ENCODE results near the gene ZNF837. TPM values are rescaled to one million over a fixed set of nuclear protein-coding genes. Genes with fewer than 3 reads are reported as not detected.
"Not testable (repeated sequence)": the region's sequence is repeated elsewhere in the genome, so short reads cannot be mapped to it uniquely, and the experiment has no call there.

Gene ZNF837
- total RNA-seq, 1 experiment from 2014 or later = 0.47 TPM

DNA sequence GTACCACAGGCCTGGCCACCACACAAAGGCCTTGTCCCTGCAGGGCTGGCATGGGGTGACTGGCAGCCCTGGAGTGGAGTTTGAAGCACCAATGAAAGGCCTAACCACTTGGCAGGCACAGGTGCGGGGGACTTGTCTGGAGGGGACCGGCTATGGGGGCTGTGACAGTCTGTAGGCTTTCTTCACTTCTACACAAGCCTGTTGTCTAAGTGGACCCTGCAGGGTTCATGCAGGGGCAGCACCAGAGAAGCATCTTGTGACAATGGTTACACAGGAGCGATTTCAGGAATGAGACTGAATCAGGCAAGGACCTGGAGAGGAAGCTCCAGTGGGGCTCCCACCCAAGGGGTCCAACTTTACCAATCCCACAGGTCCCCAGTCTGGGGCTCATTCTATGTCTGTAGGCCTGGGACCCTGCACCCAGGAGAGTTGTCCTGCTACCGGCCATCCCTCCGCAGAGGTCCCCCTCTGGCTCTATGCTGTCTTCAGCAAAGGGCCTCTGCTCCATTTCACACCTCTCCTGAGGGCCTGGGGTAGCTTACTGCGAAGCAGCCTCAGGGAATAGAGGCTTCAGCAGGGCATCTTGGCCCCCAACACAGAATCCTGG lies 2.3 kb upstream of the ZNF837 start:
- Mint-ChIP-seq H3K9me3 (ENCODE audit: low read depth, unreplicated experiment) (no peaks in the 10 kb centered on the region), H3K4me3 (ENCODE audit: low read depth, unreplicated experiment) (no peak overlapping the region), H3K27ac (ENCODE audit: unreplicated experiment) (no peak overlapping the region), H3K36me3 (ENCODE audit: insufficient read depth, unreplicated experiment) (peaks cover 76% of the 10 kb centered on the region), H3K27me3 (ENCODE audit: unreplicated experiment) (no peaks in the 10 kb centered on the region), H3K4me1 (ENCODE audit: low read depth, unreplicated experiment) (peaks cover 39% of the 10 kb centered on the region)
- TF ChIP-seq, protein P1, sequence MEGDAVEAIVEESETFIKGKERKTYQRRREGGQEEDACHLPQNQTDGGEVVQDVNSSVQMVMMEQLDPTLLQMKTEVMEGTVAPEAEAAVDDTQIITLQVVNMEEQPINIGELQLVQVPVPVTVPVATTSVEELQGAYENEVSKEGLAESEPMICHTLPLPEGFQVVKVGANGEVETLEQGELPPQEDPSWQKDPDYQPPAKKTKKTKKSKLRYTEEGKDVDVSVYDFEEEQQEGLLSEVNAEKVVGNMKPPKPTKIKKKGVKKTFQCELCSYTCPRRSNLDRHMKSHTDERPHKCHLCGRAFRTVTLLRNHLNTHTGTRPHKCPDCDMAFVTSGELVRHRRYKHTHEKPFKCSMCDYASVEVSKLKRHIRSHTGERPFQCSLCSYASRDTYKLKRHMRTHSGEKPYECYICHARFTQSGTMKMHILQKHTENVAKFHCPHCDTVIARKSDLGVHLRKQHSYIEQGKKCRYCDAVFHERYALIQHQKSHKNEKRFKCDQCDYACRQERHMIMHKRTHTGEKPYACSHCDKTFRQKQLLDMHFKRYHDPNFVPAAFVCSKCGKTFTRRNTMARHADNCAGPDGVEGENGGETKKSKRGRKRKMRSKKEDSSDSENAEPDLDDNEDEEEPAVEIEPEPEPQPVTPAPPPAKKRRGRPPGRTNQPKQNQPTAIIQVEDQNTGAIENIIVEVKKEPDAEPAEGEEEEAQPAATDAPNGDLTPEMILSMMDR (IDR thresholded peaks at IDR 0.05; ENCODE audit: unreplicated experiment) = no peak
- no TSS peak for BruUV-seq (replicated peaks)
- intact Hi-C loops (cut with micrococcal nuclease; ENCODE audit: unreplicated experiment) = no loop called here
- CTCF ChIA-PET = no interaction called here
- DNase-seq = no peak

- H3K4me1 Mint-ChIP-seq (ENCODE audit: low read depth, unreplicated experiment) = peaks cover 34% of the 10 kb centered on the region
- BruUV-seq (replicated peaks) = TSS peak; percentile 74
- peak overlapping the region; percentile 76 for H3K4me3 Mint-ChIP-seq (ENCODE audit: low read depth, unreplicated experiment)
- DNase-seq = no peak
- no peaks in the 10 kb centered on the region for H3K27me3 Mint-ChIP-seq (ENCODE audit: unreplicated experiment)
- no peaks in the 10 kb centered on the region for H3K9me3 Mint-ChIP-seq (ENCODE audit: low read depth, unreplicated experiment)
- peak overlapping the region; percentile 81 for H3K27ac Mint-ChIP-seq (ENCODE audit: unreplicated experiment)
- intact Hi-C loops (cut with micrococcal nuclease; ENCODE audit: unreplicated experiment) = no loop called here
- TF ChIP-seq, protein P1 (IDR thresholded peaks at IDR 0.05; ENCODE audit: unreplicated experiment) = no peak
- CTCF ChIA-PET = interaction anchor here (1.2 kb wide), 1 partner anchor 137 kb away, joined by 4 read pairs; no protein-coding TSS in a partner anchor
- peaks cover 61% of the 10 kb centered on the region for H3K36me3 Mint-ChIP-seq (ENCODE audit: insufficient read depth, unreplicated experiment)
Observed at GRCh38 chr19:58381460-58382212, 806 bp upstream of the ZNF837 start.

DNA sequence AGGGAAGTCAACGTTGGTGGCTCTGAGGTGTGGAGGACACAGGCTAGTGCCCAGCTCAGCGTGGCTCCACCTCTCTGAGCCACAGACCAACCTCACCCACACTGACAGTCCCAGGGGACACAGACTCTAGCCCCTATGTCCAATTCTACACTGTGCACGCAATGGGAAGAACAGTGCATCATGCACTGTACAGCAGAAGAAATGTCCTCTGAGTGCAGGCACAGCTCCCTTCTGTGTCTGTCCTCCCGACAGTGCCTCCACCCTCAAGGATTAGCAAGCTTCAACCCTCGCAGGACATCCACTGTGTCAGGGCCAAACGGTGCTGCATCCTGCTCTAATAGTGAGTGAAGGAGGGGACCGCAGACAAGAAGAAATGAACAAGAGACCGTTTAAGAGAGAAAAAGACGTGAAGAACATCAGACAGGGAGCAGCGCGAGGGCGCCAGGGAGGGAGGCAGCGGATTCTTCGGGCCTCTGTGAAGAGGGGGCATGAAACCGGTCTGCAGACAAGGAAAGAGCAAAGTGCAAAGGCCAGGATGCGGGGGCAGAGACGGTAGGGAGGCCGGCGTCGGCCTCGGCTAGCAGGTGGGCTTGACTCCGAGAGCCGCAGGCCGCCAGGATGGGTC lies 681 bp downstream of the ZNF837 start:
- DNase-seq = no peak
- Mint-ChIP-seq H3K36me3 (ENCODE audit: insufficient read depth, unreplicated experiment) (peaks cover 46% of the 10 kb centered on the region), H3K9me3 (ENCODE audit: low read depth, unreplicated experiment) (no peaks in the 10 kb centered on the region), H3K27ac (ENCODE audit: unreplicated experiment) (peak overlapping the region; percentile 81), H3K4me3 (ENCODE audit: low read depth, unreplicated experiment) (peak overlapping the region; percentile 76), H3K27me3 (ENCODE audit: unreplicated experiment) (no peaks in the 10 kb centered on the region), H3K4me1 (ENCODE audit: low read depth, unreplicated experiment) (peaks cover 23% of the 10 kb centered on the region)
- intact Hi-C loops (cut with micrococcal nuclease; ENCODE audit: unreplicated experiment) = no loop called here
- CTCF ChIA-PET = interaction anchor here (0.6 to 1.0 kb wide), 3 partner anchors 16 to 1782 kb away, joined by 3 read pairs; partner anchors contain the start of gene ZNF497
- BruUV-seq (replicated peaks) = TSS peak; percentile 41
- TF ChIP-seq, protein P1 (IDR thresholded peaks at IDR 0.05; ENCODE audit: unreplicated experiment) = no peak

- intact Hi-C loops (cut with micrococcal nuclease; ENCODE audit: unreplicated experiment) = no loop called here
- Mint-ChIP-seq H3K36me3 (ENCODE audit: insufficient read depth, unreplicated experiment) (peaks cover 40% of the 10 kb centered on the region), H3K27ac (ENCODE audit: unreplicated experiment) (peak overlapping the region; percentile 81), H3K4me3 (ENCODE audit: low read depth, unreplicated experiment) (peak overlapping the region; percentile 76), H3K9me3 (ENCODE audit: low read depth, unreplicated experiment) (peaks cover 1% of the 10 kb centered on the region), H3K4me1 (ENCODE audit: low read depth, unreplicated experiment) (peaks cover 17% of the 10 kb centered on the region), H3K27me3 (ENCODE audit: unreplicated experiment) (no peaks in the 10 kb centered on the region)
- CTCF ChIA-PET = interaction anchor here (0.6 to 1.0 kb wide), 2 partner anchors 17 to 1782 kb away, joined by 3 read pairs; partner anchors contain the start of gene ZNF497
- TF ChIP-seq, protein P1 (IDR thresholded peaks at IDR 0.05; ENCODE audit: unreplicated experiment) = no peak
- no peak for DNase-seq
- no TSS peak for BruUV-seq (replicated peaks)
Observed at GRCh38 chr19:58379246-58379645, 1.6 kb downstream of the ZNF837 start.

DNA sequence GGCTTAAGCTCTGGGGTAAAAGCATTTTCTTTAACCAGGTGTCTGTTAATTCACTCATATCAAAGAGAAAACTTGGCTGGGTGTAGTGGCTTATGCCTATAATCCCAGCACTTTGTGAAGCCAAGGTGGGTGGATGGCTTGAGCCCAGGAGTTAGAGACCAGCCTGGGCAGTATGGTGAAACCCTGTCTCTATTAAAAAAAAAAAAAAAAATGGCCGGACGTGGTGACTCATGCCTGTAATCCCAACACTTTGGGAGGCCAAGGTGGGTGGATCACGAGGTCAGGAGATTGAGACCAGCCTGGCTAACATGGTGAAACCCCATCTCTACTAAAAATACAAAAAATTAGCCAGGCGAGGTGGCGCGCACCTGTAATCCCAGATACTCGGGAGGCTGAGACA lies 4.1 kb downstream of the ZNF837 start:
- CTCF ChIA-PET = interaction anchor here (0.7 kb wide), 1 partner anchor 36 kb away, joined by 6 read pairs; no protein-coding TSS in a partner anchor
- H3K9me3 Mint-ChIP-seq (ENCODE audit: low read depth, unreplicated experiment); H3K4me3 Mint-ChIP-seq (ENCODE audit: low read depth, unreplicated experiment); intact Hi-C loops (cut with micrococcal nuclease; ENCODE audit: unreplicated experiment); H3K27me3 Mint-ChIP-seq (ENCODE audit: unreplicated experiment); H3K4me1 Mint-ChIP-seq (ENCODE audit: low read depth, unreplicated experiment); BruUV-seq (replicated peaks); DNase-seq; H3K27ac Mint-ChIP-seq (ENCODE audit: unreplicated experiment): not testable (repeated sequence)
- peaks cover 32% of the 10 kb centered on the region for H3K36me3 Mint-ChIP-seq (ENCODE audit: insufficient read depth, unreplicated experiment)
